Activated CD8-positive, alpha-beta T cell treated with anti-CD3 and anti-CD28 coated beads for 36 hours (primary cell): ENCODE data around the gene STXBP2. TPM values are rescaled to one million over a fixed set of nuclear protein-coding genes. Genes with fewer than 3 reads are reported as not detected.

Experiments used
- ATAC-seq: fragments of 200-7000 bp; cut with Tn5 transposase; one replicate; pipeline ENCODE4 v1.10.0; 2021; ENCODE audit warnings: mild to moderate bottlenecking, moderate library complexity
- CTCF ChIA-PET: fragments of 350-600 bp; sonication (Branson Sonifier 250); formaldehyde crosslinking; loops from one replicate; lab custom pipeline; 2021; ENCODE audit warnings: antibody characterized with exemption; lab: Charles Lee
- POLR2A ChIA-PET: fragments of 350-600 bp; sonication (Branson Sonifier 250); formaldehyde crosslinking; loops from one replicate; lab custom pipeline; 2021; ENCODE audit warnings: antibody characterized with exemption; lab: Charles Lee
- DNase-seq: peaks from one replicate; pipeline ENCODE4 v3.0.0-alpha.2; 2020
- H3K27ac Mint-ChIP-seq: one replicate; pipeline ENCODE4 v1.8.0; 2021; ENCODE audit warnings: mild to moderate bottlenecking, mixed read lengths
- H3K27me3 Mint-ChIP-seq: one replicate; pipeline ENCODE4 v1.8.0; 2021; ENCODE audit warnings: mixed read lengths
- H3K36me3 Mint-ChIP-seq: one replicate; pipeline ENCODE4 v1.8.0; 2021; ENCODE audit warnings: low read depth, mixed read lengths
- H3K4me1 Mint-ChIP-seq: one replicate; pipeline ENCODE4 v1.8.0; 2021; ENCODE audit warnings: low read depth, mixed read lengths
- H3K4me3 Mint-ChIP-seq: one replicate; pipeline ENCODE4 v1.8.0; 2021; ENCODE audit warnings: mild to moderate bottlenecking, moderate library complexity, mixed read lengths
- H3K9me3 Mint-ChIP-seq: one replicate; pipeline ENCODE4 v1.8.0; 2021; ENCODE audit warnings: mixed read lengths
- intact Hi-C: fragments of 100-400 bp; cut with micrococcal nuclease; formaldehyde crosslinking; loops from one replicate; pipeline ENCODE4 v1.10.0; 2022
- total RNA-seq, 2 experiments: library from RNA; stranded (reverse); gene quantifications; one replicate each; pipeline ENCODE4 v1.2.3, GENCODE V29; 2021
- TF ChIP-seq, protein P1 (sequence below): fragments of 200-600 bp; IDR thresholded peaks from one replicate; pipeline ENCODE4 v1.8.0; 2022; ENCODE audit warnings: antibody characterized with exemption, mild to moderate bottlenecking

The STXBP2 gene
- 10 to 100 TPM; 96.4 to 99.2 TPM for total RNA-seq

DNA sequence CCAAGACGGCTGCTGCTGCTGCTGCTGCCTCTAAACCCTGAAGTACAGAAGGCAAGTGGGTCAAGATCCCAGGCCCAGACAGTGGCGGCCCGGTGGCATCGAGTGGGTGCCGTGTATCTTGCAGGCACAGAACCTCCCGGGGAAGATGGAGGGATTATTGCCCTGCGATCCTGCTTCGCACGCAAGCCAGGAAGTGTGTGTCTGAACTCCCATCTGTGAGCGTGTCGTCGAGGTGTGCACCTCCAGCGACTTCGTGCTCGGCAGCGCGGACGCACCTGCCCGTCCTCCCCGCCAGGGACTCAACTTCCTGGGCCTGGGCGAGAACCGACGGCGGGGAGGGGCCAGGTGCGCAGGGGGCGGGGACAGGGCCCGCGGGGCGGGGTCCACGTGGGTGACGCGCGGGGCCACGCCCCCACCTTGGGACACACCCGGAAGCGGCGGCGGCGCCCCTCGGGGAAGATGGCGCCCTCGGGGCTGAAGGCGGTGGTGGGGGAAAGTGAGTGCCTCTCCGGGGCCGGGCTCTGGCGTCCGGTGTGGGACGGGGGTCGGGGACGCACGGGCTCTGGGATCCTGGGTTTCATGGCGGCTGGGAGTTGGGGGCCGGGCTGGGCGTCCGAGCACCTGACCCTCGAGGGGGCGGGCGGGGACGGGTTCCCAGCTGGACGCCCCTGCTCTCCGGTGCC, at the start of gene STXBP2:
Gene STXBP2 (plus strand): TSS at position 420 of the 683 bp plus-strand sequence. CDS start 40 bp downstream, at position 460.
- peaks cover 27% of the 10 kb centered on the region for H3K4me1 Mint-ChIP-seq
- ATAC-seq (peak; percentile 98), DNase-seq (peak; percentile 92)
- no peaks in the 10 kb centered on the region for H3K27me3 Mint-ChIP-seq
- ChIA-PET POLR2A (interaction anchor here (0.6 to 1.9 kb wide), 6 partner anchors 8 to 136 kb away, joined by 3 to 10 read pairs (median 4); partner anchors contain the start of genes PET100, TRAPPC5 and XAB2), CTCF (interaction anchor here (1.0 to 2.5 kb wide), 4 partner anchors 16 to 163 kb away, joined by 4 to 14 read pairs (median 6); partner anchors contain the start of gene TRAPPC5)
- H3K4me3 Mint-ChIP-seq, result peak within 1 kb of the TSS; percentile 81
- H3K9me3 Mint-ChIP-seq, result peaks cover 6% of the 10 kb centered on the region
- TF ChIP-seq, protein P1, sequence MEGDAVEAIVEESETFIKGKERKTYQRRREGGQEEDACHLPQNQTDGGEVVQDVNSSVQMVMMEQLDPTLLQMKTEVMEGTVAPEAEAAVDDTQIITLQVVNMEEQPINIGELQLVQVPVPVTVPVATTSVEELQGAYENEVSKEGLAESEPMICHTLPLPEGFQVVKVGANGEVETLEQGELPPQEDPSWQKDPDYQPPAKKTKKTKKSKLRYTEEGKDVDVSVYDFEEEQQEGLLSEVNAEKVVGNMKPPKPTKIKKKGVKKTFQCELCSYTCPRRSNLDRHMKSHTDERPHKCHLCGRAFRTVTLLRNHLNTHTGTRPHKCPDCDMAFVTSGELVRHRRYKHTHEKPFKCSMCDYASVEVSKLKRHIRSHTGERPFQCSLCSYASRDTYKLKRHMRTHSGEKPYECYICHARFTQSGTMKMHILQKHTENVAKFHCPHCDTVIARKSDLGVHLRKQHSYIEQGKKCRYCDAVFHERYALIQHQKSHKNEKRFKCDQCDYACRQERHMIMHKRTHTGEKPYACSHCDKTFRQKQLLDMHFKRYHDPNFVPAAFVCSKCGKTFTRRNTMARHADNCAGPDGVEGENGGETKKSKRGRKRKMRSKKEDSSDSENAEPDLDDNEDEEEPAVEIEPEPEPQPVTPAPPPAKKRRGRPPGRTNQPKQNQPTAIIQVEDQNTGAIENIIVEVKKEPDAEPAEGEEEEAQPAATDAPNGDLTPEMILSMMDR, result peak; percentile 36
- H3K27ac Mint-ChIP-seq, result peak within 1 kb of the TSS; percentile 88
- peaks cover 12% of the 10 kb centered on the region for H3K36me3 Mint-ChIP-seq
- intact Hi-C loops, result no loop called here

DNA sequence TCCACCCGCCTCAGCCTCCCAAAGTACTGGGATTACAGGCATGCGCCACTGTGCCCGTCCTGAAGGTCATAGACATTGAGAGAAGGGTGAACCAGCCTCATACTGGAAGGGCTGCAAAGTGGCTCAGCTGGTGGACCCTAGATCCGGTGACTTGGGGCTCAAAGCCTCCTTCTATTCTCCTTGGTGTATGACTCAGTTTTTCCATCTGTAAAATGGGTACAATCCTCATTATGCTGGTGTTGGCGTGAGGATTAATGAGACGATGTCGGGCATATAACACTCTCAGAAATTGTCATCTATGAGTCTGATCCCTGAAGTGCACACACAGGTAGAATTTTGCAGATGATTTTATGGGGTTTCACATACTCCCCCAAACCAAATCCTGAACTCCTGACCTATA, 47.1 kb upstream of the STXBP2 start:
- Mint-ChIP-seq H3K27ac (no peak overlapping the region), H3K36me3 (no peaks in the 10 kb centered on the region), H3K4me3 (no peak overlapping the region), H3K4me1 (no peaks in the 10 kb centered on the region), H3K27me3 (peaks cover 11% of the 10 kb centered on the region), H3K9me3 (no peaks in the 10 kb centered on the region)
- ChIA-PET CTCF (interaction anchor here (1.1 to 1.3 kb wide), 2 partner anchors 22 to 223 kb away, joined by 3 read pairs; no protein-coding TSS in a partner anchor), POLR2A (no interaction called here)
- intact Hi-C loops, result no loop called here
- TF ChIP-seq, protein P1, result no peak
- ATAC-seq (no peak), DNase-seq (no peak)

DNA sequence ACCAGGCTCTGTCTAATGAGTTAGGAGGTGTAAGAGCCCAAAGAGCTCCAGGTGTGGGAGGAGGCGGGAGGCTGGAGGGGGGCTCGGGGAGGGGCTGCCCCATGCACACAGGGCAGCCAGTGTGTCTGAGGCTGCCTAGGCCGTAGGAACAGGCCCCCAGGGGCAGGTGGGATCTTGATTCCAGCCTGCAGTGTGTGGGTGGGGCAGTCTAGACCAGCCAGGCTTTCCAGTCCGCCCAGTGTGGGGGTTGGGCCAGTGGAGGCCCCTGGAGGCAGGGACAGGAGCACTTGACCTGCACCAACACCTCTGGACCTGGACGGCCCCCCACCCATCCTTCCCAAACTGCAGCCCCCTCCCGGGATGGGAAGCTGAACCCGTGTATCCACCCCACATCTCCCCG, 46.7 kb upstream of the STXBP2 start:
- Mint-ChIP-seq H3K4me3 (no peak overlapping the region), H3K27ac (no peak overlapping the region), H3K27me3 (peaks cover 13% of the 10 kb centered on the region), H3K36me3 (no peaks in the 10 kb centered on the region), H3K4me1 (peaks cover 2% of the 10 kb centered on the region), H3K9me3 (no peaks in the 10 kb centered on the region)
- TF ChIP-seq, protein P1, result no peak
- intact Hi-C loops, result no loop called here
- no peak for DNase-seq
- ChIA-PET POLR2A (no interaction called here), CTCF (interaction anchor here (1.1 to 1.3 kb wide), 2 partner anchors 22 to 223 kb away, joined by 3 read pairs; no protein-coding TSS in a partner anchor)
- no peak for ATAC-seq

DNA sequence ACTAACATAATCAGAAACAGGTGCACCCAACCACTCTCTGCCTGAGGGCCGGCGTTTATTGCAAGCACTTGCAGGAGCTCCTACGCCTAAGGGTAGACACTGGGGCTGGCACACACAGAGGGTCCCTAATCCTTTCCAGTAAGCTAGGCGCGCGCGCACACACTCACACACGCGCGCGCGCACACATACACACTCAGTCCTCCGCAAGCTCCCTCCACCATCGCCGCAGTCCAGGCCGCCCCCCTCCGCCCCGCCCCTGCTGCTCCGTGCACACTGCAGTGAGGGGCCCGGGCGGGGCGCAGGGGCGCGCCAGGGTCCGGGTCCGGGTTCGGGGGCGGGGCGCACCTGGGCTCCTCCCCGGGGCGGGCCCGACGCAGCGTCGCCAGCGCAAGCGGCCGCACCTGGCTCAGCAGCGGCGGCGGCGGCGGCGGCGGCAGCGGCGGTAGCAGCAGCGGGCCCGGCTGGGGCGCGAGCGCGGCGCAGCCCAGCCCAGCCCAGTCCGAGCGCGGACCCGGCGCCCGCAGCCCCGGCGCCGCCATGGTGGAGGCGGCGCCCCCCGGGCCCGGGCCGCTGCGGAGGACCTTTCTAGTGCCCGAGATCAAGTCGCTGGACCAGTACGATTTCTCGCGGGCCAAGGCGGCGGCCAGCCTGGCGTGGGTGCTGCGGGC, 41.3 kb upstream of the STXBP2 start, which contains the start of gene CAMSAP3:
Gene CAMSAP3 (plus strand): TSS at position 398 of the 668 bp plus-strand sequence. CDS start 140 bp downstream, at position 538.
- CTCF ChIA-PET, result no interaction called here
- intact Hi-C loops, result no loop called here
- H3K4me1 Mint-ChIP-seq, result peaks cover 6% of the 10 kb centered on the region
- POLR2A ChIA-PET, result interaction anchor here (0.6 kb wide), 1 partner anchor 36 kb away, joined by 3 read pairs; no protein-coding TSS in a partner anchor
- no peak within 1 kb of the TSS for H3K27ac Mint-ChIP-seq
- peak; percentile 90 for ATAC-seq
- H3K9me3 Mint-ChIP-seq, result no peaks in the 10 kb centered on the region
- TF ChIP-seq, protein P1, result no peak
- H3K27me3 Mint-ChIP-seq, result peaks cover 30% of the 10 kb centered on the region
- no peaks in the 10 kb centered on the region for H3K36me3 Mint-ChIP-seq
- peak within 1 kb of the TSS; percentile 64 for H3K4me3 Mint-ChIP-seq
- peak; percentile 48 for DNase-seq
